ENCODE data around the gene ADGRL3. TPM values are rescaled to one million over a fixed set of nuclear protein-coding genes. Genes with fewer than 3 reads are reported as not detected.

The ADGRL3 gene
- total RNA-seq, 4 donors from 2014 or later: 6.1 to 26.0 (median 7.3) TPM

GRCh38 chr4:61772126-61772525, 572.0 kb downstream of the ADGRL3 start:
- H3K9me3 ChIP-seq: no peaks in the 10 kb centered on the region
- no peaks in the 10 kb centered on the region for H3K27me3 ChIP-seq
- ATAC-seq: no peak
- no peak overlapping the region for H3K27ac ChIP-seq
- H3K36me3 ChIP-seq: no peaks in the 10 kb centered on the region
- no peaks in the 10 kb centered on the region for H3K4me1 ChIP-seq
- 50 to 86% methylated on average over 1 of the region's 1 CpG for WGBS, 2 donors (ENCODE audit: low coverage in 1 of 2)
- no peak overlapping the region for H3K4me3 ChIP-seq
- no peak for TF ChIP-seq POLR2AphosphoS5 (IDR thresholded peaks at IDR 0.05)
- TF ChIP-seq EP300 (IDR thresholded peaks at IDR 0.05): no peak
- no peak for TF ChIP-seq POLR2A (IDR thresholded peaks at IDR 0.05)
- TF ChIP-seq CTCF (IDR thresholded peaks at IDR 0.05): no peak

GRCh38 chr4:61773655-61774245, 573.6 kb downstream of the ADGRL3 start:
- no peaks in the 10 kb centered on the region for H3K4me1 ChIP-seq
- 70 to 81% methylated on average over 3 to 7 of the region's 7 CpGs for WGBS, 2 donors (ENCODE audit: low coverage in 1 of 2)
- no peak overlapping the region for H3K27ac ChIP-seq
- H3K4me3 ChIP-seq: no peak overlapping the region
- TF ChIP-seq CTCF (IDR thresholded peaks at IDR 0.05) (no peak), EP300 (IDR thresholded peaks at IDR 0.05) (no peak), POLR2AphosphoS5 (IDR thresholded peaks at IDR 0.05) (no peak), POLR2A (IDR thresholded peaks at IDR 0.05) (no peak)
- no peak for ATAC-seq
- no peaks in the 10 kb centered on the region for H3K36me3 ChIP-seq
- no peaks in the 10 kb centered on the region for H3K9me3 ChIP-seq
- no peaks in the 10 kb centered on the region for H3K27me3 ChIP-seq

- no peak for TF ChIP-seq EP300 (IDR thresholded peaks at IDR 0.05)
- TF ChIP-seq POLR2AphosphoS5 (IDR thresholded peaks at IDR 0.05): no peak
- no peak for TF ChIP-seq POLR2A (IDR thresholded peaks at IDR 0.05)
- TF ChIP-seq CTCF (IDR thresholded peaks at IDR 0.05): no peak
- Histone ChIP-seq H3K27ac (no peak overlapping the region), H3K4me3 (no peak overlapping the region), H3K27me3 (no peaks in the 10 kb centered on the region), H3K36me3 (no peaks in the 10 kb centered on the region), H3K9me3 (no peaks in the 10 kb centered on the region), H3K4me1 (no peaks in the 10 kb centered on the region)
- no peak for ATAC-seq
- WGBS, 2 donors (ENCODE audit: low coverage in 1 of 2): 45 to 73% methylated on average over 1 of the region's 1 CpG
These were observed 582.0 kb downstream of the ADGRL3 start for GRCh38 chr4:61782133-61782532.

GRCh38 chr4:61783050-61783449, 582.9 kb downstream of the ADGRL3 start:
- Histone ChIP-seq H3K9me3 (no peaks in the 10 kb centered on the region), H3K4me1 (no peaks in the 10 kb centered on the region), H3K27ac (no peak overlapping the region), H3K27me3 (no peaks in the 10 kb centered on the region), H3K4me3 (no peak overlapping the region), H3K36me3 (no peaks in the 10 kb centered on the region)
- no peak for ATAC-seq
- no peak for TF ChIP-seq CTCF (IDR thresholded peaks at IDR 0.05)
- TF ChIP-seq POLR2AphosphoS5 (IDR thresholded peaks at IDR 0.05): no peak
- TF ChIP-seq EP300 (IDR thresholded peaks at IDR 0.05): no peak
- no peak for TF ChIP-seq POLR2A (IDR thresholded peaks at IDR 0.05)

GRCh38 chr4:61785761-61786160, 585.6 kb downstream of the ADGRL3 start:
- Histone ChIP-seq H3K27ac (no peak overlapping the region), H3K4me1 (no peaks in the 10 kb centered on the region), H3K9me3 (no peaks in the 10 kb centered on the region), H3K27me3 (no peaks in the 10 kb centered on the region), H3K36me3 (no peaks in the 10 kb centered on the region), H3K4me3 (no peak overlapping the region)
- 28 to 38% methylated on average over 1 of the region's 1 CpG for WGBS, 2 donors (ENCODE audit: low coverage in 1 of 2)
- no peak for TF ChIP-seq POLR2A (IDR thresholded peaks at IDR 0.05)
- no peak for TF ChIP-seq POLR2AphosphoS5 (IDR thresholded peaks at IDR 0.05)
- ATAC-seq: no peak
